NCI-H345 treated with DMSO at 0.1 percent for 48 hours (cell line): ENCODE measurements around the gene CTNS.
"Not testable (repeated sequence)": the region's sequence is repeated elsewhere in the genome, so short reads cannot be mapped to it uniquely, and the experiment has no call there.

ENCODE experiments used
- DNase-seq: peaks from one replicate; lab custom pipeline; 2025; ENCODE audit not compliant: unreplicated experiment; lab: John Stamatoyannopoulos, UW

The CTNS gene

DNA sequence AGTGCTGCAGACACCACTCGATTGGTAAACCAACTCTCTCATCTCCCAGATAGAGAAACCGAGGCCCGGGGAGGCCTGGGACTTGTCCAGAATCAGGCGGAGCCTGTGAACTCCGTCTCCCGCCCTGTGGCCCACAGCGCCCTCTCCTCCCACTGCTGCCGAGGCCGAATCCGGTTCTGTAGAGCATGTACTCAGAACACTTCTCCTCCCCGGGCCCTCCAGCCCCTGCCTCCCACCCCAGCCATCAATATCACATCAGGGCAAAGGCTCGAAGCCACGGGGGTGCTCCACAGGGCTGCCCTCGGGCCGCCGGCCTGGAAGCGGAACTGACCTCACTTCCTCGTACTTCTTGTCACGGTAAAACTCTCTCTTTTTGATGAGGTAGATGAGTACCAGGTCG, 45.0 kb downstream of the CTNS start:
- no peak for DNase-seq

DNA sequence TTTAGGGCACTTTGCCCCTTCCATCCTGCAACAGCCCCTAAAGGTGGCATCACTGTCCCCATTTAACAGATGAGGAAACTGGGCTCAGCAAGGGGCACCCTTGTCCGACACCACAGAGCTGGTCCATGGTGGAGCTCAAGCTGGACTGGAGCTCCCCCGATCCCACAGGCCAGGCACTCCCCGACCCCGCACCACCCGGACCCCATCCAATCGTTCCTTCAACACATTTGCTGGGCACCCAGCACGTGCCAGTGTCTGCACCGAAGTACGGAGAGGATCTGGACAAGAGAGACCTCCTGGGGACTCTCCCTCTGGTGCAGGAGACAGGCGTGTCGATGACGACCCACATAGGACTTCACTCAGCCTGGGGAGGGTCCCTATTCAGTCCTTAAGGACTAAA, 45.5 kb downstream of the CTNS start:
- no peak for DNase-seq

DNA sequence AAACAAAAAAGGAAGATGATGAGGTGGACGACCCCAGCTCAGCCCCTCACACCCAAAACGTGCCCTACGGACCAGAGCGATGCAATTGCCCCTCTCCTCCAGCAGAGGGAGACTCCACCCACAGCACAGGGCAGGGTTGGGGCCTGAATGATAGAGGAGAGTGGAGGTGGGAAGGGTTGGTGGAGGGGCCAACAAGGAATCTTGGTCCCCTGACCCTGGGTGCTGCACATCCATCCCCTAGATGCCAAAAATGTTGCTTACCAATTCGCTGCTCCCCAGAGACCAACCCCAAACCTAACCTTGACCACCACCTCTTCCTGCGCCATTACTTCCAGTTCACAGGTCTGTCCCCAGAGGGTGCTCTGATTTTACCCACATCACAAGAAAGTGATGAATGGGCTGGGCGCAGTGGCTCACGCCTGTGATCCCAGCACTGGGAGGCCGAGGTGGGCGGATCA, 46.5 kb downstream of the CTNS start:
- no peak for DNase-seq

DNA sequence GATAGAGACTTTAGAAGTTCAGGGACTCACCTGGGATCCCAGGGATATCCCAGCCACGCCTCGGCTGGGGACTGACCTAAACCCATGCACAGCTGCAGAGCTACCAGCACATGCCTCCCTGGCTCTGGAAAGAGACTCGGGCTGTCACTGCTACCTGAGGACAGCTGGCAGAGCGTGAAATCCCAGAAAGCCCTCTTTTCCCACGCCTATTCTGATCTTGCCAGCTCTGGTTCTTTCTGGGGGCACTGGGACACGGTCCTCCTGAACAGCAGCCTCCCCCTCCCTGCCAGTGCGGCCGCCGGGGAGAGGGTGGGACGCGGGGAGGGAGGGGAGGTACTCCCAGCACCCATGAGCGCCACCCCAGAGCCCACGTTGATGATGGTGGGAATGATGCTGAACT, 48.6 kb downstream of the CTNS start:
- no peak for DNase-seq

DNA sequence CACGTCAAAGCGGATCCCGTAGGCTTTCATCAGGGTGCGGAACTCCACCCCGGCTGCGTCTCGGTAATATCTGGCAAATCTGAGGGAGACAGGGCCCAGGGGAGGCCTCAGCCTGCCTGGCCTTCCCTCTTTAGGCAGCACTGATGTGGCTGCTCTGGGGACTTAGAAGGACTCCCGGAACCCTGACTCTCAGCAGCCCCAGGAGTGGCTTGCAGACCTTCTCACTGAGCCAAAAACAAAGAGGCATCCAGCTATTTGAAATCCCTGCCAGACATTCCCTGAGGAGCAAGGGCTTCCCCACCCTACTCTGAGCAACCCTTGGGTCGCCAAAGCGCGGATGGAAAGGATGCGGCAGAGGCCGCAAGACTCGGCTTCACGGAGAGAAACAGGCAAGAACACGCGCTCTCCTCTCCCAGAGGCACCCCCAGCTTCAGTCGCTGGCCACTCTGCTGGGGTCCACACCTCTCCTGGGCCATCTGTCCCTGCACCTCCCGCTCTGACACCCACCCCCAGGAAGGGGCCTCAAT, 51.5 kb downstream of the CTNS start:
- DNase-seq = no peak

DNA sequence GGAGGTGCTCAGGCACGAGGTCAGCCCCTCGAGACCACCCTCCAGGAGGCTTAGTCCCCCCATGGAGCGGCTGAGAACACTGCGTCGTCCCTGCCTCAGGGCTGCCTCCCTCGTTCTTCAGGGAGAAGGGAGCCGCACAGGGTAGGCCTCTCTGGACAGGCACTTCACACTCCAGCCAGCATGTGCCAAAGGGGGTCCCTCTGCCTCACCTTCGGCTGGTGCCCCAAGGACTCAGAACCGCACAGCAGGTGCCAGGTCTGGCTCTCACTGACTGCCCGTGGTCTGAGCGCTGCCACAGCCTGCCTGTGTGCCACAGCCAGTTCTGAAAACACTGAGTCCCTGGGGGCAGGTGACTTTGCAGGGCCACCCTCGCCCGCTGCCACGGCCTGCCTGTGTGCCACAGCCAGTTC, 52.3 kb downstream of the CTNS start:
- no peak for DNase-seq

DNA sequence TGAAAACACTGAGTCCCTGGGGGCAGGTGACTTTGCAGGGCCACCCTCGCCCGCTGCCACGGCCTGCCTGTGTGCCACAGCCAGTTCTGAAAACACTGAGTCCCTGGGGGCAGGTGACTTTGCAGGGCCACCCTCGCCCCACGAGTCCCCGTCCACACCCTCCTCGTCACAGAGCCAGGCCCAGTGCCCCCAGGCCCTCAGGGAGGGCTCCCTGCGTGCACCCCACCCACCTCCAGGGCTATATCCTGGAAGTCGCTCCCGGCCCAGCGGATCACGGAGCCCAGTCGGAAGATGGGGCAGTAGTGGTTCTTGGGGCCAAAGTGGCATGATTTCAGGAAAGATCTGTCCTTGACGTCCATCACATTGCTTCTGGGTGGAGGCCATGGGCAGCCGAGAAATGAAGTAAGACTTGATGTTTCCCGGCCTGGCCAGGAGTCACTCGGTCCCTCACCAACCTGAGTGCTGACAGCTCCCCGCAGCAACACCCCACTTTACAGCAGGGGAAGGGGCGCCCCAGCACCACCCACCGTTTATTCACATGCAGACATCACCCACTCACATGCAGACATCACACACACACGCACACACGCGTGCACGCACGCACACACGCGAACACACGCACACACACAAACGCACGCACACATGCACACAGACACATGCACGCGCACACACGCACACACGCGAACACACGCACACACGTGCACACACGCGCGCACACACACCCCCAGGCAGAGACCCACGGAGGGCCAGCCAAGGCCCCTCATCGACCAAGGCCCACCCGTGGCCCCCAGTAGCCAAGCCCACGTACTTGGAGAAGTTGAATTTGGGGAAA, 52.9 kb downstream of the CTNS start:
- no peak for DNase-seq

DNA sequence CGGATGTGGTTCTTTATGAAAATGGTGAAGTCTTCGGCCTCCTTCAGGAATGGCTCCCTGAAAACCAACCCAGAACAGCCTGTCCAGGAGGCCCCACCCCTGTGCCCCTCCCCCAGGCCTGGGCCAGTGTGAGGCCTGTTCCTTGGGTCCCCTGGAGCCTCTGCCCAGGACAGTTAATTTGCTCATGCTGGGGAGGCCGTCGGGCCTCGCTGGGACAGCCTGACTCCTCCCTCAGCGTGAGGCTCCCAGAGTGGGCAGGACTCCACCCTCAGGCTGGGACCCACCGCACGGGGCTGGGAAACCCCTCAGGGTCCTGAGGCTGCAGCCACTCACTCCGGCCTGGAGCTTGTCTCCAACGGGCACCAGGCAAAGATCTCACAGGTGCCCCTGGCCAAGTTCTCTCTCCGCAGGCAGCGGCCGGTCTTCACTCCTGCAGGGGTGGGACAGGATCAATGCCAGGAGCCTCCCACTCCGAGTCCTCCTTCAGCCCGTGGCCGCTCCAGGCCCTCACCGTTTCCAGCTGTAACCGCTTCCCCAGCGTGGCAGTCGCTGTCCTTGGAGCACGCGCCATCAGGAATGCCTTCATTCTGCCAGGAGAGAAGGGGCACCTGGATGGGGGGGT, 53.6 kb downstream of the CTNS start:
- no peak for DNase-seq

DNA sequence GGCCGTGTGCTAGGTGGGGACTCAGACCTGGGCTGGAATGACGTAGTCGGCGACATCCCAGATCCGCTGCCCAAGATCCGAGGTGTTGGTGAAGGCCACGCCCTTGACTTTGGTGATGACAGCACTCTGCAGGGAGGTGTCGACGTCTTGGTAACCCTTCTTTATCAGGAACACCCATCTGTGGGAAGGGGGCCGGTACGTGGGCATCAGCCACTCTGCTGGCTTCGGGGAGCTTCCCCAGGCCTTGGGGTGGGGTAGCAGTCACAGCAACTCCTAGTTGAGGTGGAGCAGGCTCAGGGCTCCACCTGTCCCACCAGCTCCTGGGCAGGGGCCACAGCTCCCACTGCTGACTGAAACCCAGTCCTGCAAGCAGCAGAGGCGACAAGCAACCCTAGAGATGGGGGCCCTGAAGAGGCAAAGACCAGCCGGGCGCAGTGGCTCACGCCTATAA, 55.1 kb downstream of the CTNS start:
- no peak for DNase-seq

DNA sequence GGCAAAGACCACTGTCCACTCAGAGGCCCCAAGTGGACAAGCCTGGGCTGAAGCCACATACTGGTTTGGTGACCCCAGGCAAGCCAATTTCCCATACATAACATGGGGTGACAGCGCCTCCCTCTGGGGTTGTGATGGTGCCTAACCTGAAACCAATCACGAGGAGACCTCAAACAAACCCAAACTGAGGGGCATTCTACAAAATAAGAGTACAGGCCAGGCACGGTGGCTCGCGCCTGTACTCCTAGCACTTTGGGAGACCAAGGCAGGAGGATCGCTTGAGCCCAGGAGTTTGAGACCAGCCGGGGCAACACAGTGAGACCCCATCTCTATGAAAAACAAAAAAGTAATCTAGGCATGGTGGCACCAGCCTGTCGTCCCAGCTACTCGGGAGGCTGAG, 55.8 kb downstream of the CTNS start:
- no peak for DNase-seq

DNA sequence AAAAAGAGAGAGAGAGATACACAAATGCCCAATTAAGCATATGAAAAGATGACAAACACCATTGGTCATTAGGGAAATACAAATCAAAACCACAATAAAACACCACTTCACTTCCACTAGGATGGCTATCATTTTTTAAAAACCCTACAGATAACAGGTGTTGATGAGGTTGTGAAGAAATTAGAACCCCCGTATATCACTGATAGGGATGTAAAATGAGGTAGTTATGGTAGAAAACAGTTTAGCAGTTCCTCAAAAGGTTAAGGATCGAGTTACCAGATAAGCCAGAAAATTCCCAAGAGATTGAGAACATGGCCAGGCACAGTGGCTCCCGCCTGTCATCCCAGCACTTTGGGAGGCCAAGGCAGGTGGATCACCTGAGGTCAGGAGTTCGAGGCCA, 56.6 kb downstream of the CTNS start:
- no peak for DNase-seq

DNA sequence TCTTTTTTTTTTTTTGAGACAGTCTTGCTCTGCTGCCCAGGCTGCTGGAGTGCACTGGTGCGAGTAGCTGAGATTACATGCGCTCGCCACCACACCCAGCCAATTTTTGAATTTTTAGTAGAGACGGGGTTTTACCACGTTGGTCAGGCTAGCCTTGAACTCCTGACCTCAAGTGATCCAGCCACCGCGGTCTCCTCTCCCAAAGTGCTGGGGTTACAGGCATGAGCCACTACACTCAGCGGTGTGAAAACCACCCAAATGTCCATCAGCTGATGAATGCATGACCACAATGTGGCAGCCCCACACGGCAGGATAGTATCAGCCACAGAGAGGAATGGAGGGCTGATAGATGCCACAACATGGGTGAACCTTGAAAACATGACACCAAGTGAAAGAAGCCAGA, 57.3 kb downstream of the CTNS start:
- no peak for DNase-seq

DNA sequence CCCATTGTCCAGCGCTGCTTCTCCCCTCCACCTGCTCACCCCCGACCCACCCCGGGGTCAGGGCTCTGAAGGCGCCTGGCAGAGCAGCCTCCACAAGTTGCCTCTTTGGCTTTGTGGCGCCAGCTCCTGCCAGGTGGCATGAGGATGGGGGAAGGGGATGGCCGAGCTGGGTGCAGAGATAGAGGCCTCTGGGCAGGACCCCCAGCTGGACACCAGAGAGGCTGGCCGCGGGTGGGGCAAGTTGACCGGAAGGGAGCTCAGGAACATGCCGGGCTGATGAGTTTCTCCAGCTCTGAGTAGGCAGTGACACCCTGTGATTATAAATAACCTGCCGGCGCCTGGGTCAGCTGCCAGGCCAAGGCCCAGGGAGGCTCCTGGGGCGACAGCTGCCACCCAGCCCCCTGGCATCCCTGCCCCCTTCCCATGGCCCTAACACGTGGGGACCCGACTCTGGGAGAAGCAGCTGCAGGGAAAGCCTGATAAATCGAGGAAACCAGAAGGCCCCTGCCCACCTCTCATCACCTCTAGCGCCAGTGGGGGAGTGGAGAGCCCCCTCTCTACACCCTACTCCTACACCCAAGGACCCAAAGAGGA, 58.7 kb downstream of the CTNS start:
- DNase-seq = no peak

DNA sequence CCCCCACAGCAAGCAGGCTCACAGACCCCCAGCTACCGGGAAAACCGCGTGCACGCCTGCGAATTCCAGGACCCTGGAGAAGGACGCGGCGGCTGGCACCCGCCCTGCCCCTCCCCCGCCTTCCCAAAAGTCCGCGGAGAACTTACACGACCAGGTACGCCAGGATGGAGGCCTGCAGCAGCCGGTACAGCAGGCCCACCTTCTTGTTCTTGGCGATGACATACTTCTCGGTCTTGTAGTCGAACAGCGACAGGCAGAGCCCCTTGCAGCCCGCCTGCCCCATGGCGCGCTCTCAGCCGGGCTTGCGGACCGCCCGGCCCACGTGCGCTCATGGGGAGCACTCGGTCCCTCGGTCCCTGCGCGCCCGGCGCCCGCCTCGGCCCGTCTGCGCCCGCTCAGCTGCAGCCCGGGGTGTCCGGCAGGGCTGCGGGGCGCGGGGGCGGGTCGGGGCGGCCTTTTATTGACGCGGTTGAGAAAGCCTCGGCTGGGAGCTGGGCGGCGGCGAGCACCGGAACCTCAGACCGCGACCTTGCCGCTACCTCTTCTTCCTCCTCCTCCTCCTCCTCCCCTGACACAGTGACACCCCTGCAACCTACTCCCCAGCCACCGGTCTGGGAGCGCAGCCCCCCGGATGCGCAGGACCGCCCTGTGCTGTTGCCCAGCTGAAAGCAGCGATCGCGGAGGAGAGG, 59.3 kb downstream of the CTNS start, which contains the start of gene P2RX5:
P2RX5 (minus strand) TSS at position 433 of the 689 bp plus-strand sequence; CDS start at position 283, 150 bp downstream.
- DNase-seq = no peak

DNA sequence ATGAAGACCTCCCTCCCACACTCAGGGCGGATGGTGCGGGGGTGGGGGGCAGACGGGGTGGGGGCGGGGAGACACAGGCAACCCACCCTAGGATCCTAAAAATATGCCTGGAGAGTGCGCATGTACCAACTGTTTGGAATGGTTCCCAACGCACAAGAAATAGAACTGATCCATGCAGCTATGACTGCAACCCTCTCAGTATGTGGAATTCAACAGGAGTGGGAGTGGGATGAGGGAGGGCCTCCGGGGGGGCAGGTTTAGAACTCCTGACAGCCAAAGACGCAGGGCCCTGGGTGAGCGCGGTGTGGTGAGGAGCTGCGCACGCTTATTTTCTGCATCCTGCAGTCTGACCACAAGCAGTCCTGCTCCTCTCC, 60.5 kb downstream of the CTNS start:
- DNase-seq = no peak

DNA sequence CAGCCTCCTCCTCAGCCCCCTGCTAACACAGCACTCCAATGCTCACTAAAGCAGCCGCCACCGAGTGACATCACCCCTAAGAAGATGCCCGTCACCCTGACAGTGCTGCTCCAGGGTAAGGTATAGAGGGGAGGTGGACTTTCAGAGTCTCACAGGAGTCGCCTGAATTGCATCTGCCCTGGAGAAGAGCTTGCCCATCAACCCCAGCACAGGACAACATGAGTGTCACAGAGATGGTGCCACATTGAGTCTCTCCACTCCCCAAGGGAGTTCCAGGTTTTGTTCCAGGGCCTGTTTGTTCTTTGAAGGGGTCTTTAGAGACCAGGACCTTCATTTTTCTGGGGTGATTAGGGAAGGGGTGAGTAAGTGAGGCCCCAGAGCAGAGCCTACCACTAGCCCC, 61.6 kb downstream of the CTNS start:
- DNase-seq = no peak

DNA sequence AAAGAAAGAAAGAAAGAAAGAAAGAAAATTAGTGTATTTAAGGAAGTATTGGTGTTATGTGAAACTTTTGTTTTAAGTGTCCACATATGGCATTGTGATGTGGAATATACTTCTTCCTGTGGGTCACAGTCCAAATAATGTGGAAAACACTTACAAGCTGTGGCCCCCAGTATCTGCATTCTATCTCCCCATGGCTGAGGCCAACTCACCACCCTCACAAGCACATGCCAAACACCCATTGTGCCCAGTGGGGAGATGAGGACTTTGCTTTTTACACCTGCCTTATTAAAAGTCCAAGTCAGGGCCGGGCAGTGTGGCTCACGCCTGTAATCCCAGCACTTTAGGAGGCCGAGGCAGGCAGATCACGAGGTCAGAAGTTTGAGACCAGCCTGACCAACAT, 63.4 kb downstream of the CTNS start:
- no peak for DNase-seq

DNA sequence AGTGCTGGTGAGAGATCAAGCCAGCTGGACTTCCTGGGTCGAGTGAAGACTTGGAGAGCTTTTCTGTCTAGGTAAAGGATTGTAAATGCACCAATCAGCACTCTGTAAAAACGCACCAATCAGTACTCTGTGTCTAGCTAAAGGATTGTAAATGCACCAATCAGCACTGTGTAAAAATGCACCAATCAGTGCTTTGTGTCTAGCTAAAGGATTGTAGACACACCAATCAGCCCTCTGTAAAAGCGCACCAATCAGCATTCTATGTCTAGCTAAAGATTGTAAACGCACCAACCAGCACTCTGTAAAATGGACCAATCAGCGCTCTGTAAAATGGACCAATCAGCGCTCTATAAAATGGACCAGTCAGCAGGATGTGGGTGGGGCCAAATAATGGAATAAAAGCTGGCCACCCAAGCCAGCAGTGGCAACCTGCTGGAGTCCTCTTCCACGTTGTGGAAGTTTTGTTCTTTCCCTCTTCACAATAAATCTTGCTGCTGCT, 65.5 kb downstream of the CTNS start:
- not testable (repeated sequence) for DNase-seq

DNA sequence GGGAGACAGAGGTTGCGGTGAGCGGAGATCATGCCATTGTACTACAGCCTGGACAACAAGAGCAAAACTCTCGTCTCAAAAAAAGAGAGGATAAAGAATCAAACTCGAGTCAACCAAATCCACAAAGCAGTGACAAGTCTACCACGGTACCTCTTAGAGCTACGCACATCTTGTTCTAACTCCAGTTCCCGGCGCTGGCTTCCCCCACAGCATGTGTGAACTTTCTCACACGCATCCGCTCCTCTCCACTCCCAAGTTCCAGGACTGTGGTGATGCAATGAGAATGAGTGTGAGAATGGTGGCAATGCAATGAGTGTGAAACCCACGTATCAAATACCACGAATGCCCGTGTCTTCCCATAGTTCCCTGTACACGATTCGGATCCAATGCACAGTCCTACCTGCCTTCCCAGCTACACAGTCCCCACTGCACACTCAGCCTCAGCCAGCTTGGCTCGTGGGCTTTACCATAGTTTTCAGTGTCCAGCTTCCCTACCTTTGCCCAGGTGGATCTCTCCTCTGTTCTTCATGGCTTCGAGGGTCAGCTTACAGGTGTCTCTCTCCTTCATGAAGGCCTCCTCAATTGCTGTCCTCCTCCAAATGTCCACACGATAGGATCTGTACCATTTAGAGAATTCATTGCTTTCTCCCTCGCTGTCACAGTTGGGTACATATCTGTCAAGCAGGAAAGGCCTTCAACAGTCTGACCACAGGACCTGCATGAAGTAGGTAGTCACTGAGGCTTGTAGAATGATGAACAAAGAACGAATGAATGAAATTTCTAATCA, 68.6 kb downstream of the CTNS start:
- DNase-seq = no peak

DNA sequence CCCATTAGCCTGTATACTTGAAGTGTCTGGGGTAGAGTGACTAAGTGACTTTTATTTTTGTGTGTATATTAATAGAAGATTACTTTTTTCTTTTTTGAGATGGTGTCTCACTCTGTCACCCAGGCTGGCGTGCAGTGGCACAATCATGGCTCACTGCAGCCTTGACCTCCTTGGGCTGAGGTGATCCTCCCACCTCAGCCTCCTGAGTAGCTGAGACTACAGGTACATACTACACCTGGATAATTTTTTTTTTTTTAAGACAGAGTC, 69.1 kb downstream of the CTNS start:
- DNase-seq = not testable (repeated sequence)

DNA sequence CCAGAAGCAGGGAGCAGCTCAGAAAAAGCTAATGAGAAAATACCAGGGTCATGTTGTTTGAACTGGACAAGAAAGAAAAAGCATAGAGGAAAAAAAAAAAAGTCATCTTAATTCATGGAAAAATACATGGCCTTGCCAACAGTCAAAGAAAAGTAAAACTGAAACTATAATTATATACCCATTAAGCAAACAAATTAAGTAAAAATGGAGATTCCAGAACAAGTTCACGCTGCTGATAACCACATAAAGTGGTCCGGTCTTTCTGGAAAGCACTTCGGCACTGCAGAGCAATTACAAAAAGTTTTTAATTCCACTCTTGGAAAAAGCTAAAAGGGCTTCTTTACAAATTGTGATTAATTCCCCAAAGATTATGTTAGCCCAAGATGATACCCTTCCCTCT, 71.8 kb downstream of the CTNS start:
- DNase-seq = no peak
